Measurements from ENCODE around the gene MRAS.

MRAS gene

GRCh38 chr3:138347960-138348753 is at the start of gene MRAS:
Gene MRAS, plus strand, starts transcription at chr3:138348579. Its CDS starts 24,305 bp downstream, at chr3:138372884.
- peak within 1 kb of the TSS; percentile 68 for H3K4me3 ChIP-seq (ENCODE audit: control insufficient read depth, low read depth, low read length)
- DNase-seq (ENCODE audit: low read depth) = peak; percentile 33
- TF ChIP-seq CTCF (IDR thresholded peaks at IDR 0.05; ENCODE audit: control insufficient read depth, insufficient read depth, low read depth, low read length, missing control alignments) = peak; percentile 11

GRCh38 chr3:138300647-138301046 is 47.7 kb upstream of the MRAS start:
- no peak for DNase-seq (ENCODE audit: low read depth)
- H3K4me3 ChIP-seq (ENCODE audit: control insufficient read depth, low read depth, low read length) = no peak overlapping the region
- no peak for TF ChIP-seq CTCF (IDR thresholded peaks at IDR 0.05; ENCODE audit: control insufficient read depth, insufficient read depth, low read depth, low read length, missing control alignments)

DNA sequence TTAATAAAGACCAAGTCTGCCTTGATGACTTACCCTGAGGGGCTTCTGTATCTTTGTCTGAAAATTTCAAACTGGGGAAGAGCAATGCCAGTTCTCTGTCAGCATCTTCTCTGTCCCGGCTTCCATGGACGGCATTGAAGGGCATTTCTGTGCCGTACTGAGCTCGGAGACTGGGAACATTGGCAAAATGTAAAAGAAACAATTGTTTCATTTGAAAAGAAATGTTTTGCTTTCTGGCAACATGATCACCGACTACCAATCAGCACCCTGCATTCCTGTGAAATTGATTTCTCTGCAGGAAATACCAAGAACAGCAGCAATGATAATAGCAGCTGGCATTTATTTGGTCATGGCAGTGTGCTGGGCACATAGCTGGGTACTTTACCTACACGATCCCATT is 44.9 kb upstream of the MRAS start:
- TF ChIP-seq CTCF (IDR thresholded peaks at IDR 0.05; ENCODE audit: control insufficient read depth, insufficient read depth, low read depth, low read length, missing control alignments) = no peak
- no peak overlapping the region for H3K4me3 ChIP-seq (ENCODE audit: control insufficient read depth, low read depth, low read length)
- no peak for DNase-seq (ENCODE audit: low read depth)

DNA sequence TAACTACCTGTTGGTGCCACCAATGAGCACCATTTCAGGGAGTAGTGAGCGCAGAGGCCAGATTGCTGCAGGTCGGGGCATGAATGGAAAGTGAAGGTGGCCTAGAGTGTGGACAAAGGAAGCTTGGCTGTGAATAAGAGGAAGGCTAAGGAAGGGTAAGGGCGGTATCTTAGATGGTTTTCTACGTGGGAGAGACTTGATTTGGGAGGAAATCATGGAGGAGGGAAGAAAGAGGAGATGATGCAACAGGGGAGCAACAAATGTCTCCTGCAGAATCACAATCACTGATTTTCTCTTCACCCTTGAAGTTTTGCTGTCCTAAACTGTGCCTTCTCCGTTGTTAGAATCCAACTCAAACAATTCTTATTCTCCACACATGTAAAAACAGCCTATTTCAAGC is 40.5 kb upstream of the MRAS start:
- TF ChIP-seq CTCF (IDR thresholded peaks at IDR 0.05; ENCODE audit: control insufficient read depth, insufficient read depth, low read depth, low read length, missing control alignments) = no peak
- DNase-seq (ENCODE audit: low read depth) = no peak
- no peak overlapping the region for H3K4me3 ChIP-seq (ENCODE audit: control insufficient read depth, low read depth, low read length)

DNA sequence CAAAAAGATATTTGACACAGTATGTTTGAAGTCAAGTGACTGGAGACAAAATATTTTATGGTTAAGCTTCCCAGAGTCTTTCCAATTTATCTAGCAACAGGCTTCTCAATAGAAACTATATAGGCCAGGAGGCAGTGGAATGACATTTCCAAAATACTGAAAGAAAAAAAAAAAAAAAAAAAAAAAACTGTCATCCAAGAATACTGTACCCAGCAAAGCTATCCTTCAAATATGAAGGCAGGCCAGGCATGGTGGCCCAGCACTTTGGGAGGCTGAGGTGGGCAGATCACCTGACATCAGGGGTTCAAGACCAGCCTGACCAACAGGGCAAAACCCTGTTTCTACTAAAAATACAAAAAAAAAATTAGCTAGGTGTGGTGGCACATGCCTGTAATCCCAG is 39.6 kb upstream of the MRAS start:
- no peak for DNase-seq (ENCODE audit: low read depth)
- no peak overlapping the region for H3K4me3 ChIP-seq (ENCODE audit: control insufficient read depth, low read depth, low read length)
- TF ChIP-seq CTCF (IDR thresholded peaks at IDR 0.05; ENCODE audit: control insufficient read depth, insufficient read depth, low read depth, low read length, missing control alignments) = no peak

DNA sequence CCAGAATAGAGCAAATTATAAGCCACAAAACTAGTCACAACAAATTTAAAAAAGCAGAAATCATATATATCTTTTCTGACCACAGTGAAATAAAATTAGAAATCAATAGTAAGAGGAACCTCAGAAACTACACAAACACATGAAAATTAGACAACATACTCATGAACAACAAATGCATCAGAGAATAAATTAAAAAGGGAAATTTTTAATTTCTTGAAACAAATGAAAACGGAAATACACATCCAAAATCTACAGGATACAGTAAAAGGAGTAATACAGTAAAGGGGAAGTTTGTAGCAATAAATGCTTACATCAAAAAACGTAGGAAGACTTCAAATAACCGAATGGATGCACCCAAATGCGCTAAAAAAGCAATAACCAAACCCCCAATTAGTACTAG is 37.9 kb upstream of the MRAS start:
- DNase-seq (ENCODE audit: low read depth) = no peak
- TF ChIP-seq CTCF (IDR thresholded peaks at IDR 0.05; ENCODE audit: control insufficient read depth, insufficient read depth, low read depth, low read length, missing control alignments) = no peak
- H3K4me3 ChIP-seq (ENCODE audit: control insufficient read depth, low read depth, low read length) = no peak overlapping the region
